ENCODE data around the gene LZTR1. TPM values are rescaled to one million over a fixed set of nuclear protein-coding genes. Genes with fewer than 3 reads are reported as not detected.

LZTR1 gene
- total and polyA plus RNA-seq, 2 experiments from 2014 or later, result 41.3 to 50.4 TPM

DNA sequence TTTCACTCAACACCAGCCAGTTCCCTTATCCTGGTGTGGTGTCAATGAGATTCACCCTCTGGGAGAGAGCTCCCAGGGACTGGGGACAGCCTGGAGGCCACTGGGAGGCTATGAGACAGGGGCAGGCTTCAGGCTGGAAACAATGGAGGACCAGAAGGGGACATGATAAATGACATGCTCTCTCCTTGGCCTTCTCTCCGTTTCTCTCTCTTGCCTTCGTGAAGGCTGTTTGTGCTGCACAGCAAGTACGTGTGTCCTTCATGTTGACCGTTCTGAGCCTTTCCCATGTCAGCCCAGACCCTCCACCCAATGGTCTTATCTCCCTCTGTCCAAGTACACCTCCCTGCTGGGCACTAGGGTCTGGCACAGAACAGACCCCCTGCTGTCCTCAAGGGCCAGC lies 1.6 kb upstream of the LZTR1 start:
- H3K27ac ChIP-seq, result no peak overlapping the region

GRCh38 chr22:20980938-20981722 lies 967 bp upstream of the LZTR1 start:
- Histone ChIP-seq H3K36me3 (replicated peaks; ENCODE audit: insufficient read depth, low read depth) (no peaks in the 10 kb centered on the region), H3K79me2 (peaks cover 18% of the 10 kb centered on the region), H3K27ac (peak overlapping the region; percentile 87), H4K20me1 (ENCODE audit: insufficient read depth, poor library complexity, severe bottlenecking) (no peaks in the 10 kb centered on the region), H3K9me2 (replicated peaks; ENCODE audit: insufficient read depth) (no peaks in the 10 kb centered on the region), H3K4me3 (peak overlapping the region; percentile 55), H3K27me3 (no peaks in the 10 kb centered on the region), H3K9me3 (ENCODE audit: low read depth) (no peaks in the 10 kb centered on the region), H3K4me2 (peak overlapping the region; percentile 88), H2AFZ (peak overlapping the region; percentile 72), H3K4me1 (ENCODE audit: insufficient read depth) (peaks cover 23% of the 10 kb centered on the region)
- no peak for DNase-seq (ENCODE audit: low spot score)
- 80% methylated on average over 10 of the region's 10 CpGs for WGBS (ENCODE audit: low lambda C conversion rate, missing lambda C conversion rate)
- TF ChIP-seq EZH2 (IDR thresholded peaks at IDR 0.05; ENCODE audit: borderline replicate concordance), result no peak
- TF ChIP-seq, protein P1, sequence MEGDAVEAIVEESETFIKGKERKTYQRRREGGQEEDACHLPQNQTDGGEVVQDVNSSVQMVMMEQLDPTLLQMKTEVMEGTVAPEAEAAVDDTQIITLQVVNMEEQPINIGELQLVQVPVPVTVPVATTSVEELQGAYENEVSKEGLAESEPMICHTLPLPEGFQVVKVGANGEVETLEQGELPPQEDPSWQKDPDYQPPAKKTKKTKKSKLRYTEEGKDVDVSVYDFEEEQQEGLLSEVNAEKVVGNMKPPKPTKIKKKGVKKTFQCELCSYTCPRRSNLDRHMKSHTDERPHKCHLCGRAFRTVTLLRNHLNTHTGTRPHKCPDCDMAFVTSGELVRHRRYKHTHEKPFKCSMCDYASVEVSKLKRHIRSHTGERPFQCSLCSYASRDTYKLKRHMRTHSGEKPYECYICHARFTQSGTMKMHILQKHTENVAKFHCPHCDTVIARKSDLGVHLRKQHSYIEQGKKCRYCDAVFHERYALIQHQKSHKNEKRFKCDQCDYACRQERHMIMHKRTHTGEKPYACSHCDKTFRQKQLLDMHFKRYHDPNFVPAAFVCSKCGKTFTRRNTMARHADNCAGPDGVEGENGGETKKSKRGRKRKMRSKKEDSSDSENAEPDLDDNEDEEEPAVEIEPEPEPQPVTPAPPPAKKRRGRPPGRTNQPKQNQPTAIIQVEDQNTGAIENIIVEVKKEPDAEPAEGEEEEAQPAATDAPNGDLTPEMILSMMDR (IDR thresholded peaks at IDR 0.05; ENCODE audit: poor library complexity), result no peak
- TF ChIP-seq EZH2phosphoT487 (IDR thresholded peaks at IDR 0.05; ENCODE audit: low read depth, severe bottlenecking, unreplicated experiment), result no peak

More for the DNA sequence above, 1.6 kb upstream of the LZTR1 start:
- peaks cover 23% of the 10 kb centered on the region for H3K4me1 ChIP-seq (ENCODE audit: insufficient read depth)
- H3K9me3 ChIP-seq (ENCODE audit: low read depth), result no peaks in the 10 kb centered on the region
- H4K20me1 ChIP-seq (ENCODE audit: insufficient read depth, poor library complexity, severe bottlenecking), result no peaks in the 10 kb centered on the region
- no peaks in the 10 kb centered on the region for H3K36me3 ChIP-seq (replicated peaks; ENCODE audit: insufficient read depth, low read depth)
- H2AFZ ChIP-seq, result no peak overlapping the region
- no peak overlapping the region for H3K4me3 ChIP-seq
- DNase-seq (ENCODE audit: low spot score), result no peak
- no peaks in the 10 kb centered on the region for H3K9me2 ChIP-seq (replicated peaks; ENCODE audit: insufficient read depth)
- TF ChIP-seq EZH2phosphoT487 (IDR thresholded peaks at IDR 0.05; ENCODE audit: low read depth, severe bottlenecking, unreplicated experiment), result no peak
- TF ChIP-seq, protein P1 (IDR thresholded peaks at IDR 0.05; ENCODE audit: poor library complexity), result no peak
- WGBS (ENCODE audit: low lambda C conversion rate, missing lambda C conversion rate), result 91% methylated on average over 4 of the region's 4 CpGs
- no peaks in the 10 kb centered on the region for H3K27me3 ChIP-seq
- no peak overlapping the region for H3K4me2 ChIP-seq
- peaks cover 18% of the 10 kb centered on the region for H3K79me2 ChIP-seq

GRCh38 chr22:20982563-20982882 lies 426 bp downstream of the LZTR1 start:
- Histone ChIP-seq H3K9me3 (ENCODE audit: low read depth) (no peaks in the 10 kb centered on the region), H2AFZ (peak overlapping the region; percentile 89), H3K4me3 (peak overlapping the region; percentile 55), H3K79me2 (peaks cover 18% of the 10 kb centered on the region), H3K27me3 (no peaks in the 10 kb centered on the region), H3K27ac (peak overlapping the region; percentile 0), H3K36me3 (replicated peaks; ENCODE audit: insufficient read depth, low read depth) (no peaks in the 10 kb centered on the region), H3K9me2 (replicated peaks; ENCODE audit: insufficient read depth) (no peaks in the 10 kb centered on the region), H3K4me1 (ENCODE audit: insufficient read depth) (peaks cover 23% of the 10 kb centered on the region), H4K20me1 (ENCODE audit: insufficient read depth, poor library complexity, severe bottlenecking) (no peaks in the 10 kb centered on the region), H3K4me2 (peak overlapping the region; percentile 88)
- no peak for DNase-seq (ENCODE audit: low spot score)
- TF ChIP-seq, protein P1 (IDR thresholded peaks at IDR 0.05; ENCODE audit: poor library complexity), result no peak
- TF ChIP-seq EZH2 (IDR thresholded peaks at IDR 0.05; ENCODE audit: borderline replicate concordance) (no peak), EZH2phosphoT487 (IDR thresholded peaks at IDR 0.05; ENCODE audit: low read depth, severe bottlenecking, unreplicated experiment) (no peak)
- 2% methylated on average over 8 of the region's 12 CpGs for WGBS (ENCODE audit: low lambda C conversion rate, missing lambda C conversion rate)

Measured in hepatocyte (in vitro differentiated cells).